ENCODE data around the gene KCNG2.

GRCh38 chr18:79792096-79792987 lies 5.4 kb upstream of the KCNG2 start:
- no peak for TF ChIP-seq CTCF (conservative IDR thresholded peaks at IDR 0.05; ENCODE audit: low read length)
- TF ChIP-seq EZH2phosphoT487 (IDR thresholded peaks at IDR 0.05; ENCODE audit: borderline replicate concordance): no peak

Measured in Loucy (cell line).